Esophagus muscularis mucosa (tissue), 4 donors: Measurements from ENCODE around the gene MOCS3. TPM values are rescaled to one million over a fixed set of nuclear protein-coding genes. Genes with fewer than 3 reads are reported as not detected.

ENCODE experiments used
- DNase-seq: peaks from one replicate; pipeline ENCODE4 v3.0.0-alpha.2; 2017; ENCODE audit errors: extremely low spot score
- H3K27ac ChIP-seq, 4 donors: fragments of 200-600 bp; sonication (generic); replicated peaks in 1 of 4; 1 replicate in 3 of 4; 2 replicates in 1 of 4; pipeline ENCODE4 v1.5.1; 2016 to 2019; ENCODE audit warnings: mild to moderate bottlenecking in 1 of 4
- H3K27me3 ChIP-seq, 4 donors: fragments of 200-600 bp; sonication (generic); one replicate each; pipeline versions ENCODE4 v1.5.1 to v1.6.0; 2016 to 2019
- H3K36me3 ChIP-seq, 4 donors: fragments of 200-600 bp; sonication (generic); one replicate each; pipeline ENCODE4 v1.5.1; 2016 to 2019
- H3K4me1 ChIP-seq, 4 donors: fragments of 200-600 bp; sonication (generic); one replicate each; pipeline ENCODE4 v1.5.1; 2016 to 2019
- H3K4me3 ChIP-seq, 4 donors: fragments of 200-600 bp; sonication (generic); 1 replicate in 2 of 4; 2 replicates in 2 of 4; pipeline ENCODE4 v1.5.1; 2016 to 2019; ENCODE audit warnings: mild to moderate bottlenecking in 4 of 4, moderate library complexity in 1 of 4
- H3K9me3 ChIP-seq, 4 donors: fragments of 200-600 bp; sonication (generic); 1 replicate in 3 of 4; 2 replicates in 1 of 4; pipeline ENCODE4 v1.5.1; 2016 to 2019
- EP300 ChIP-seq: sonication (generic); formaldehyde crosslinking; IDR thresholded peaks from one replicate; pipeline ENCODE4 v1.6.1; 2017; ENCODE audit warnings: antibody characterized with exemption
- POLR2A ChIP-seq: fragments of 450-650 bp; IDR thresholded peaks from one replicate; pipeline ENCODE4 v1.6.1; 2017; ENCODE audit warnings: antibody characterized with exemption, moderate library complexity, mild to moderate bottlenecking, low read depth
- POLR2AphosphoS5 ChIP-seq, 2 donors: sonication (generic); formaldehyde crosslinking; IDR thresholded peaks; one replicate each; pipeline ENCODE4 v1.6.1; 2017; ENCODE audit warnings: antibody characterized with exemption in 2 of 2
- WGBS: methylation state at CpG from one replicate; pipeline ENCODE4 v1.1.5; 2018; 5-methylcytosine and 5-hydroxymethylcytosine counted together
- intact Hi-C: fragments of 100-400 bp; cut with DNase I; formaldehyde crosslinking; loops from one replicate; pipeline ENCODE4 v1.15.1; 2023
- total RNA-seq, 4 donors: library from RNA; depleted of rRNA; stranded (reverse); fragments of >200 nt; gene quantifications; one replicate each; pipeline versions ENCODE4 v1.1.0 to v1.2.1, GENCODE V29; 2016
- TF ChIP-seq, protein P1 (sequence below), 3 experiments: fragments of 200-600 bp in 2 of 3; fragments of 450-650 bp in 1 of 3; sonication (generic) in 2 of 3; IDR thresholded peaks; one replicate each; pipeline ENCODE4 v1.5.1; 2017 to 2019; ENCODE audit warnings: antibody characterized with exemption in 3 of 3, mild to moderate bottlenecking in 2 of 3, moderate library complexity in 1 of 3

Gene MOCS3
- total RNA-seq, 4 donors from 2014 or later, result 2.9 to 6.2 (median 4.2) TPM

- Histone ChIP-seq H3K4me3 (peak overlapping the region in 1 of 4 donors; percentile 18), H3K27me3 (peaks cover 0 to 61% (median 5%) of the 10 kb centered on the region in 4 donors), H3K9me3 (no peaks in the 10 kb centered on the region), H3K27ac (no peak overlapping the region), H3K4me1 (peaks cover 0 to 7% (median 3%) of the 10 kb centered on the region in 4 donors), H3K36me3 (no peaks in the 10 kb centered on the region)
- intact Hi-C loops, result loop anchor here (10.0 kb wide), 1 partner anchor 607 kb away; no protein-coding TSS in a partner anchor
- TF ChIP-seq POLR2AphosphoS5 (IDR thresholded peaks at IDR 0.05) (no peak), POLR2A (no peak), EP300 (no peak)
- TF ChIP-seq, protein P1, sequence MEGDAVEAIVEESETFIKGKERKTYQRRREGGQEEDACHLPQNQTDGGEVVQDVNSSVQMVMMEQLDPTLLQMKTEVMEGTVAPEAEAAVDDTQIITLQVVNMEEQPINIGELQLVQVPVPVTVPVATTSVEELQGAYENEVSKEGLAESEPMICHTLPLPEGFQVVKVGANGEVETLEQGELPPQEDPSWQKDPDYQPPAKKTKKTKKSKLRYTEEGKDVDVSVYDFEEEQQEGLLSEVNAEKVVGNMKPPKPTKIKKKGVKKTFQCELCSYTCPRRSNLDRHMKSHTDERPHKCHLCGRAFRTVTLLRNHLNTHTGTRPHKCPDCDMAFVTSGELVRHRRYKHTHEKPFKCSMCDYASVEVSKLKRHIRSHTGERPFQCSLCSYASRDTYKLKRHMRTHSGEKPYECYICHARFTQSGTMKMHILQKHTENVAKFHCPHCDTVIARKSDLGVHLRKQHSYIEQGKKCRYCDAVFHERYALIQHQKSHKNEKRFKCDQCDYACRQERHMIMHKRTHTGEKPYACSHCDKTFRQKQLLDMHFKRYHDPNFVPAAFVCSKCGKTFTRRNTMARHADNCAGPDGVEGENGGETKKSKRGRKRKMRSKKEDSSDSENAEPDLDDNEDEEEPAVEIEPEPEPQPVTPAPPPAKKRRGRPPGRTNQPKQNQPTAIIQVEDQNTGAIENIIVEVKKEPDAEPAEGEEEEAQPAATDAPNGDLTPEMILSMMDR (IDR thresholded peaks at IDR 0.05), result peak; percentile 85 to 92 (median 90)
- DNase-seq, result no peak
- WGBS, result 14% methylated on average over 13 of the region's 13 CpGs
Measured at GRCh38 chr20:50987493-50988210, 29.0 kb downstream of the MOCS3 start.

DNA sequence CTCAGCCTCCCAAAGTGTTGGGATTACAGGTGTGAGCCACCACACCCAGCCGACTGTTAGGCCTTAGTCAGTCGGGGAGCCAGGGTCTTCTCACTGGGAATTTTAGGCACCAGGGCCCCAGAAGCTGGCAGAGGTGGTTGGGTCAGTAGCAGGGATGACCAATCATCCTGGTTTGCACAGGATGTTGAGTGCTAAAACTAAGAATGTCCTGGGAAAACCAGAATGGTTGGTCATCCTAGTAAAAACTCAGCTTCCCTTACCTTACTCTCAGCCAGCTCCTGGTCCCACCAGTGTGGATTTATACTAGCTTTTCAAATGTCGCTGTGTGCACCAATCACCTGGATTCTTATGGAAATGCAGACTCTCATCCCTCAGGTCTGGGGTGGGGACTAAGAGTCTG lies 32.5 kb downstream of the MOCS3 start:
- H3K27ac ChIP-seq, result no peak overlapping the region
- H3K9me3 ChIP-seq, result no peaks in the 10 kb centered on the region
- TF ChIP-seq POLR2A (no peak), POLR2AphosphoS5 (IDR thresholded peaks at IDR 0.05) (no peak), EP300 (no peak)
- TF ChIP-seq, protein P1 (IDR thresholded peaks at IDR 0.05), result no peak
- H3K4me3 ChIP-seq, result no peak overlapping the region
- WGBS, result 86% methylated on average over 2 of the region's 3 CpGs
- peaks cover 0 to 36% (median 2%) of the 10 kb centered on the region in 4 donors for H3K27me3 ChIP-seq
- DNase-seq, result no peak
- peaks cover 0 to 7% (median 3%) of the 10 kb centered on the region in 4 donors for H3K4me1 ChIP-seq
- H3K36me3 ChIP-seq, result no peaks in the 10 kb centered on the region
- intact Hi-C loops, result no loop called here

GRCh38 chr20:50992336-50992732 lies 33.7 kb downstream of the MOCS3 start:
- H3K27me3 ChIP-seq, result peaks cover 0 to 37% (median 0%) of the 10 kb centered on the region in 4 donors
- WGBS, result 59% methylated on average over 4 of the region's 4 CpGs
- no peaks in the 10 kb centered on the region for H3K36me3 ChIP-seq
- peaks cover 0 to 7% (median 3%) of the 10 kb centered on the region in 4 donors for H3K4me1 ChIP-seq
- H3K9me3 ChIP-seq, result no peaks in the 10 kb centered on the region
- H3K4me3 ChIP-seq, result no peak overlapping the region
- intact Hi-C loops, result no loop called here
- DNase-seq, result no peak
- TF ChIP-seq, protein P1 (IDR thresholded peaks at IDR 0.05), result no peak
- no peak overlapping the region for H3K27ac ChIP-seq

DNA sequence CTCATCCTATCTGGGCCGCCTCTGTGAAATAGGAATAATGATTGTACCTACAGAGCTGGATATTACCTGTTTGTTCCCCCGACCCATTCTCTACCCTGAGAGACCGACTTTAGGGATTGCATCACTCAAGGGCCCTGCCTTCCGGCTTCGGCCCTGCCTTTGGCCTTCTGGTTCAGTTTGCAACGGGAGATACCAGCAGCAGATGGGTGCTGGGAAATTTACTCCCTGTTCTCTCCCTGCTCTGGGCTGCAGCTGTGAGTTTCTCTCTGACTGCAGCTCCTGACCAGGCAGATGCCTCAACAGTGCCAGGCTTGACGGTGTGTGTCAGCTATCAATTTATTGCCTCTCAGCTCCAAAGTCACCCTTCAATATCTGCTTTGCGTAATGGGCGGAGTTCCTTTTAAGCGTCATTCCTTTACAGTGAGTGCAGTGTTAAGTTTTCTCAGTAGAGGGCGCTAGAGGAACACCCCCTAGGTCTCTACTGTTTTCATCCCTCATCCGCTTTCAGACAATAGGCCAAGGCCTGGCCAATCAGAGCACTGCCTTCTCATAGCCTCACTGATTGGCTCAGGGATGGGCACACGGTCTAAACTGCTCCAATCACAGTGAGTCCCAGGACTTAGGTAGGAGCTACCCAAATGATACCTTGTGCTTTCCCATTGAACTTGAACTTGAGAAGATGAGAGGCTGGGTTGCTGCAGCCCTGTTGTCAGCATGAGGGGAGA lies 34.3 kb downstream of the MOCS3 start:
- Histone ChIP-seq H3K36me3 (no peaks in the 10 kb centered on the region), H3K27ac (no peak overlapping the region), H3K4me1 (peaks cover 0 to under 1% (median under 1%) of the 10 kb centered on the region in 4 donors), H3K9me3 (no peaks in the 10 kb centered on the region), H3K4me3 (no peak overlapping the region), H3K27me3 (peaks cover 0 to 37% (median 0%) of the 10 kb centered on the region in 4 donors)
- TF ChIP-seq, protein P1 (IDR thresholded peaks at IDR 0.05), result peak; percentile 21 to 47 (median 32)
- no peak for TF ChIP-seq POLR2A
- DNase-seq, result no peak
- 47% methylated on average over 13 of the region's 13 CpGs for WGBS
- intact Hi-C loops, result no loop called here
